ENCODE measurements around the gene GLCCI1.

DNA sequence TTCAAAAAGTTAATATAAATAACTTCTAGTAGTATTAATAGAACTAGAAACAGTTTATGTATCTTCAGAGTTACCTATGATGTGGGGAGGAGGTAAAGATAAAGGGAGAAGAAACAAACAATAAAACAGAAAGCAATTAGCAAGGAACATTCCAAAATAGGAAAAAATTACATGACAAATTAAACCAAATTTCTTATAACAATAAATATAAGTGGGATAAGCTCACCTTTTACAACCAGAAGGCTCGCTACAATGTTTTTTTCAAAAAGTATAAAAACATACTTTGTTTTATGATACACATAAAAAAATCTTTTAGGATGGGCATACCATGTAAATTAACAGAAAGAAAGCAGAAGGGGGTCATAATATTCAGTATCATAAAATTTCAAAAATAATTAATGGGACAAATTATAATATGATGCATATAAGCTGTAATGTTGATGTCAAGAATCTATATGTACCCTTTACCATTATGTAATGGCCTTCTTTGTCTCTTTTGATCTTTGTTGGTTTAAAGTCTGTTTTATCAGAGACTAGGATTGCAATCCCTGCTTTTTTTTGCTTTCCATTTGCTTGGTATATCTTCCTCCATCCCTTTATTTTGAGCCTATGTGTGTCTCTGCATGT lies 31.8 kb downstream of the GLCCI1 start:
- TF ChIP-seq GATA2 (IDR thresholded peaks at IDR 0.05; ENCODE audit: low read depth, low read length), result no peak
- no peak for TF ChIP-seq GATA3 (IDR thresholded peaks at IDR 0.05; ENCODE audit: low read depth, low read length)

Measured in SH-SY5Y (cell line).